ENCODE results near the gene RAB25. TPM values are rescaled to one million over a fixed set of nuclear protein-coding genes. Genes with fewer than 3 reads are reported as not detected.
A peak's percentile ranks its signal among the peaks of the same experiment; 100 is the strongest.

The RAB25 gene
- total RNA-seq, 2 experiments from 2014 or later = not detected

DNA sequence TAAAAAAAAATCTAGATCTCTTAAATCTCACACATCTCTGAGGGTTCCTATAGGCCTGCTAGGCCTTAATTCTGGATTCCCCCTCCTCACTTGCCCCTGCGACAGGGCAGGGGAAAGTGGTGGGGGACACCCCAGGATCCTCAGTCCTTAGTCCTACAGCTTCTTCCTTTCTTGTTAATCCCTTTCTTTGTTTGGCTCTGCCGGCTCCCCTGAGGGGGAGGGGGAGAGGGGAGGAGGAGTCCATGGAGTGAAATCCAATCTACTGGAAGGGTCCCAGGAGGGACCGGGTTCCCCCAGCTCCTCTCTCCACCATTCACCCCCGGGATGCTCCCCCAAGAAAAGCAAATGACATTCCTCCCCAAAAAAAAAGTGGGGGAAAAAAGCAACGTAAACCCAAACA, 12.8 kb downstream of the RAB25 start:
- BruUV-seq (replicated peaks) = no TSS peak
- Histone ChIP-seq H3K9me2 (ENCODE audit: insufficient read depth, low read length) (no peaks in the 10 kb centered on the region), H3K36me3 (ENCODE audit: insufficient read depth, low read length) (no peaks in the 10 kb centered on the region), H3K4me1 (ENCODE audit: insufficient read depth, low read length, poor library complexity, severe bottlenecking) (peaks cover 24% of the 10 kb centered on the region), H3K4me3 (ENCODE audit: low read depth, low read length, poor library complexity, severe bottlenecking) (no peak overlapping the region), H3K79me2 (ENCODE audit: insufficient read depth, low read depth, low read length) (0 out of 2 replicates have a peak, but pooled peaks cover 3% of the 10 kb centered on the region), H3K27ac (ENCODE audit: low read depth, low read length, poor library complexity, severe bottlenecking) (no peak overlapping the region), H3K4me2 (ENCODE audit: low read length) (no peak overlapping the region), H3K9me3 (ENCODE audit: low read length) (no peaks in the 10 kb centered on the region), H4K20me1 (ENCODE audit: insufficient read depth, low read length) (no peaks in the 10 kb centered on the region), H2AFZ (ENCODE audit: low read length) (no peak overlapping the region)
- intact Hi-C loops (cut with micrococcal nuclease; ENCODE audit: unreplicated experiment) = no loop called here
- ChIA-PET POLR2A (no interaction called here), CTCF (ENCODE audit: unreplicated experiment) (no interaction called here)
- TF ChIP-seq EZH2phosphoT487 (IDR thresholded peaks at IDR 0.05; ENCODE audit: borderline replicate concordance, low read depth, low read length) = no peak
- TF ChIP-seq, protein P1, sequence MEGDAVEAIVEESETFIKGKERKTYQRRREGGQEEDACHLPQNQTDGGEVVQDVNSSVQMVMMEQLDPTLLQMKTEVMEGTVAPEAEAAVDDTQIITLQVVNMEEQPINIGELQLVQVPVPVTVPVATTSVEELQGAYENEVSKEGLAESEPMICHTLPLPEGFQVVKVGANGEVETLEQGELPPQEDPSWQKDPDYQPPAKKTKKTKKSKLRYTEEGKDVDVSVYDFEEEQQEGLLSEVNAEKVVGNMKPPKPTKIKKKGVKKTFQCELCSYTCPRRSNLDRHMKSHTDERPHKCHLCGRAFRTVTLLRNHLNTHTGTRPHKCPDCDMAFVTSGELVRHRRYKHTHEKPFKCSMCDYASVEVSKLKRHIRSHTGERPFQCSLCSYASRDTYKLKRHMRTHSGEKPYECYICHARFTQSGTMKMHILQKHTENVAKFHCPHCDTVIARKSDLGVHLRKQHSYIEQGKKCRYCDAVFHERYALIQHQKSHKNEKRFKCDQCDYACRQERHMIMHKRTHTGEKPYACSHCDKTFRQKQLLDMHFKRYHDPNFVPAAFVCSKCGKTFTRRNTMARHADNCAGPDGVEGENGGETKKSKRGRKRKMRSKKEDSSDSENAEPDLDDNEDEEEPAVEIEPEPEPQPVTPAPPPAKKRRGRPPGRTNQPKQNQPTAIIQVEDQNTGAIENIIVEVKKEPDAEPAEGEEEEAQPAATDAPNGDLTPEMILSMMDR (conservative IDR thresholded peaks at IDR 0.05; ENCODE audit: low read length) = no peak
- no peak for DNase-seq (ENCODE audit: low spot score)

DNA sequence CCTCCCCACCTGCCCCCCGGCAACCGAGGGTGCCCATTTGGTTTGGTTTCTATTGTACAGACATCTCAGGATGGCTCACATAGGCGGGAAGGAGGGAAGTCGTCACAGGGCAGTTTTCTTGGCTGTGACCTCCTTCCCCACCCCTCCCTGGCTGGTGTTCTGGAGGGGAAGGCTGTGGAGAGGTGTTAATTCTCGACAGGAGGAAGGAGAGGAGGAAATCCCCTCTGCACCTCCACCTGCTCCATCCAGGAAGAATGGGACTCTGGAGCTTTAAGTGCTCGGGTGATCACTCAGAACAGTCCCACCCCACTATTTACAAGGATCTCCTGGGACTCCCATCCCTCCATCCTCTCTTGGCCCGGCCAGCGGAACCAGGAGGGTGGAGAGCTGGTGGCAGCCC, 13.7 kb downstream of the RAB25 start:
- Histone ChIP-seq H2AFZ (ENCODE audit: low read length) (no peak overlapping the region), H3K4me1 (ENCODE audit: insufficient read depth, low read length, poor library complexity, severe bottlenecking) (peaks cover 24% of the 10 kb centered on the region), H3K9me2 (ENCODE audit: insufficient read depth, low read length) (no peaks in the 10 kb centered on the region), H3K4me3 (ENCODE audit: low read depth, low read length, poor library complexity, severe bottlenecking) (no peak overlapping the region), H3K4me2 (ENCODE audit: low read length) (peak overlapping the region; percentile 76; the same call in 1 of the 2 replicates), H3K79me2 (ENCODE audit: insufficient read depth, low read depth, low read length) (0 out of 2 replicates have a peak, but pooled peaks cover 3% of the 10 kb centered on the region), H3K36me3 (ENCODE audit: insufficient read depth, low read length) (no peaks in the 10 kb centered on the region), H4K20me1 (ENCODE audit: insufficient read depth, low read length) (no peaks in the 10 kb centered on the region), H3K27ac (ENCODE audit: low read depth, low read length, poor library complexity, severe bottlenecking) (no peak overlapping the region), H3K9me3 (ENCODE audit: low read length) (no peaks in the 10 kb centered on the region)
- intact Hi-C loops (cut with micrococcal nuclease; ENCODE audit: unreplicated experiment) = no loop called here
- BruUV-seq (replicated peaks) = no TSS peak
- ChIA-PET POLR2A (no interaction called here), CTCF (ENCODE audit: unreplicated experiment) (interaction anchor here (1.5 kb wide), 1 partner anchor 8 kb away, joined by 4 read pairs; no protein-coding TSS in a partner anchor)
- no peak for DNase-seq (ENCODE audit: low spot score)
- TF ChIP-seq, protein P1 (conservative IDR thresholded peaks at IDR 0.05; ENCODE audit: low read length) = no peak
- TF ChIP-seq EZH2phosphoT487 (IDR thresholded peaks at IDR 0.05; ENCODE audit: borderline replicate concordance, low read depth, low read length) = no peak

DNA sequence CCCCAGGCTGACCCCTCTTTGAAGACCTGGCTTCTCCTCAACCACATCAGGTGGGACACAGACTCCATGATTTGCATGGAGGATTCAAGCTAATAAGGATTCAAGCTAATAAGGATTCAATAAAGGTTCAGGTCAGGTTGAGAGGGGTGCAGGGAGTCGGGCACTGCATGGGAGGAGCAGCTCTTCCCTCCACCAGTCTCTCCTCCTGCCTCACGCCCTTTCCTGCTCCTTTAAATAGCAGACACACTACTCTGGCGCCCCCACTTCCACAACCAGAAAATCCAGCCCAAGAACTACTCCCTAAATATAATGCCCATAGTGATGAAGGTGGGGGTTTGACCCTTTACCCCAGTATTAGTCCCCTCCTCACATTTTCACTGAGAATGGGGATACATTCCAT, 14.2 kb downstream of the RAB25 start:
- DNase-seq (ENCODE audit: low spot score) = no peak
- H3K9me2 ChIP-seq (ENCODE audit: insufficient read depth, low read length) = no peaks in the 10 kb centered on the region
- peak overlapping the region; percentile 76 for H3K4me2 ChIP-seq (ENCODE audit: low read length)
- no peaks in the 10 kb centered on the region for H4K20me1 ChIP-seq (ENCODE audit: insufficient read depth, low read length)
- 0 out of 2 replicates have a peak, but pooled peaks cover 3% of the 10 kb centered on the region for H3K79me2 ChIP-seq (ENCODE audit: insufficient read depth, low read depth, low read length)
- no TSS peak for BruUV-seq (replicated peaks)
- H3K9me3 ChIP-seq (ENCODE audit: low read length) = no peaks in the 10 kb centered on the region
- ChIA-PET CTCF (ENCODE audit: unreplicated experiment) (interaction anchor here (1.5 kb wide), 1 partner anchor 9 kb away, joined by 4 read pairs; no protein-coding TSS in a partner anchor), POLR2A (no interaction called here)
- intact Hi-C loops (cut with micrococcal nuclease; ENCODE audit: unreplicated experiment) = no loop called here
- no peak for TF ChIP-seq EZH2phosphoT487 (IDR thresholded peaks at IDR 0.05; ENCODE audit: borderline replicate concordance, low read depth, low read length)
- TF ChIP-seq, protein P1 (conservative IDR thresholded peaks at IDR 0.05; ENCODE audit: low read length) = 0 out of 2 replicates have a peak, but pooled peaks have one; percentile 18
- no peaks in the 10 kb centered on the region for H3K36me3 ChIP-seq (ENCODE audit: insufficient read depth, low read length)
- no peak overlapping the region for H3K27ac ChIP-seq (ENCODE audit: low read depth, low read length, poor library complexity, severe bottlenecking)
- peaks cover 24% of the 10 kb centered on the region for H3K4me1 ChIP-seq (ENCODE audit: insufficient read depth, low read length, poor library complexity, severe bottlenecking)
- H3K4me3 ChIP-seq (ENCODE audit: low read depth, low read length, poor library complexity, severe bottlenecking) = peak overlapping the region; percentile 70
- H2AFZ ChIP-seq (ENCODE audit: low read length) = no peak overlapping the region
